Endothelial cell of umbilical vein (primary cell): ENCODE data around the gene CKAP5. TPM values are rescaled to one million over a fixed set of nuclear protein-coding genes. Genes with fewer than 3 reads are reported as not detected.

ENCODE experiments used
- BruUV-seq: library from RNA; stranded (reverse); fragments of 400-500 nt; replicated peaks from 2 replicates; lab custom pipeline; 2021; lab: Mats Ljungman, UMichigan
- CTCF ChIA-PET: fragments of 300-600, 350-600 bp; sonication (Branson Sonifier 250); formaldehyde crosslinking; loops from one replicate; lab custom pipeline; 2021; ENCODE audit warnings: antibody characterized with exemption, inconsistent platforms; lab: Charles Lee
- POLR2A ChIA-PET: fragments of 300-600, 350-600 bp; sonication (Branson Sonifier 250); formaldehyde crosslinking; loops from one replicate; lab custom pipeline; 2021; ENCODE audit warnings: antibody characterized with exemption, inconsistent platforms; lab: Charles Lee
- DNase-seq: peaks from one replicate; pipeline ENCODE4 v3.0.0-alpha.2; 2011; ENCODE audit warnings: low read depth, low spot score
- FAIRE-seq: peaks from 2 replicates; lab custom pipeline; 2011; peaks lifted over from hg19 to GRCh38; lab: Jason Lieb, UNC
- H2AFZ ChIP-seq: 2 replicates; pipeline ENCODE4 v1.6.0; 2012; ENCODE audit warnings: low read depth, low read length, control low read depth, inconsistent platforms
- H3K27ac ChIP-seq: 2 replicates; pipeline ENCODE4 v1.5.1; 2011; ENCODE audit warnings: low read depth, mild to moderate bottlenecking, control low read depth, low read length, moderate library complexity; ENCODE audit not compliant: insufficient read depth
- H3K27me3 ChIP-seq, 2 experiments: 2 replicates each; pipeline versions ENCODE4 v1.6.0 to v1.6.1; 2011; ENCODE audit warnings: low read length in 2 of 2, mixed read lengths in 1 of 2; ENCODE audit not compliant: control insufficient read depth in 2 of 2, insufficient read depth in 2 of 2
- H3K36me3 ChIP-seq, 2 experiments: 2 replicates in 1 of 2; 3 replicates in 1 of 2; pipeline ENCODE4 v1.5.1; 2011; ENCODE audit warnings: low read length in 2 of 2, mild to moderate bottlenecking in 1 of 2, moderate library complexity in 1 of 2; ENCODE audit not compliant: control insufficient read depth in 2 of 2, insufficient read depth in 2 of 2; ENCODE audit errors: extremely low read depth in 1 of 2
- H3K4me1 ChIP-seq: 3 replicates; pipeline ENCODE4 v1.5.1; 2011; ENCODE audit warnings: mild to moderate bottlenecking, low read length; ENCODE audit not compliant: control insufficient read depth, insufficient read depth; ENCODE audit errors: extremely low read depth
- H3K4me2 ChIP-seq: 2 replicates; pipeline ENCODE4 v1.6.1; 2011; ENCODE audit warnings: low read length, control low read depth, mixed read lengths; ENCODE audit not compliant: insufficient read depth
- H3K4me3 ChIP-seq, 3 experiments: fragments of 200-600 bp in 1 of 3; sonication (generic), shearing (Covaris generic) in 1 of 3; replicated peaks in 1 of 3; 2 replicates each; pipeline ENCODE4 v1.5.1; 2011 to 2016; ENCODE audit warnings: control low read depth in 3 of 3, low read length in 3 of 3, mild to moderate bottlenecking in 2 of 3, inconsistent platforms in 1 of 3, low read depth in 1 of 3, moderate library complexity in 1 of 3; ENCODE audit not compliant: insufficient read depth in 1 of 3
- H3K79me2 ChIP-seq: 2 replicates; pipeline ENCODE4 v1.6.0; 2012; ENCODE audit warnings: low read length, inconsistent platforms; ENCODE audit not compliant: control insufficient read depth, insufficient read depth
- H3K9ac ChIP-seq: replicated peaks from 2 replicates; pipeline ENCODE3; 2011; ENCODE audit warnings: low read length, control low read depth; ENCODE audit not compliant: insufficient read depth; ENCODE audit errors: extremely low read depth
- H3K9me1 ChIP-seq: replicated peaks from 3 replicates; pipeline ENCODE4 v1.6.0; 2011; ENCODE audit warnings: mild to moderate bottlenecking, low read length; ENCODE audit not compliant: control insufficient read depth, insufficient read depth; ENCODE audit errors: extremely low read depth
- H3K9me3 ChIP-seq: replicated peaks from 2 replicates; pipeline ENCODE4 v1.5.1; 2012; ENCODE audit warnings: low read length, inconsistent platforms; ENCODE audit not compliant: control insufficient read depth, insufficient read depth
- H4K20me1 ChIP-seq: replicated peaks from 2 replicates; pipeline ENCODE3; 2011; ENCODE audit warnings: mild to moderate bottlenecking, low read length; ENCODE audit not compliant: control insufficient read depth, insufficient read depth; ENCODE audit errors: extremely low read depth
- EZH2 ChIP-seq: IDR thresholded peaks from 2 replicates; pipeline ENCODE4 v1.6.1; 2012; ENCODE audit warnings: borderline replicate concordance, low read depth, mild to moderate bottlenecking, moderate library complexity, low read length, inconsistent platforms; ENCODE audit not compliant: severe bottlenecking
- FOS ChIP-seq: IDR thresholded peaks from 2 replicates; pipeline ENCODE4 v1.6.1; 2011; ENCODE audit warnings: mild to moderate bottlenecking, low read length, moderate library complexity, borderline replicate concordance; ENCODE audit not compliant: insufficient read depth
- GATA2 ChIP-seq: IDR thresholded peaks from 2 replicates; pipeline ENCODE4 v1.7.0; 2011; ENCODE audit warnings: low read depth, mild to moderate bottlenecking, moderate library complexity, mixed read lengths, low read length; ENCODE audit not compliant: insufficient read length, insufficient read depth
- JUN ChIP-seq: IDR thresholded peaks from 2 replicates; pipeline ENCODE4 v1.6.1; 2011; ENCODE audit warnings: borderline replicate concordance, low read depth; ENCODE audit not compliant: insufficient read length, insufficient read depth
- MYC ChIP-seq: IDR thresholded peaks from one replicate; pipeline ENCODE4 v1.6.1; 2011; ENCODE audit warnings: mild to moderate bottlenecking, low read depth, low read length
- POLR2A ChIP-seq: IDR thresholded peaks from 2 replicates; pipeline ENCODE4 v1.6.1; 2012; ENCODE audit warnings: low read depth, mild to moderate bottlenecking, control low read depth, low read length
- POLR2AphosphoS5 ChIP-seq: IDR thresholded peaks from 2 replicates; pipeline ENCODE4 v1.6.1; 2012; ENCODE audit warnings: low read depth, mild to moderate bottlenecking, control low read depth, low read length, moderate library complexity; ENCODE audit not compliant: insufficient read depth
- dilution Hi-C: fragments of 300-500 bp; cut with MboI; formaldehyde crosslinking; loops from one replicate; pipeline ENCODE4 v1.15.0; 2019; ENCODE audit warnings: low sequenced_read_pairs; ENCODE audit not compliant: extremely low pct_ligation_motif_present
- intact Hi-C: fragments of 100-400 bp; cut with micrococcal nuclease; formaldehyde crosslinking; loops from one replicate; pipeline ENCODE4 v1.10.0; 2022
- polyA plus RNA-seq, 4 experiments: library from polyadenylated mRNA; depleted of rRNA in 3 of 4; stranded (reverse) in 3 of 4; unstranded in 1 of 4; fragments of >200 nt; gene quantifications; 2 replicates each; pipeline versions ENCODE4 v1.2.1 to v1.2.3, GENCODE V29; 2011 to 2012; ENCODE audit warnings: missing spikeins in 1 of 4
- total RNA-seq: library from RNA; stranded (reverse); gene quantifications from 2 replicates; pipeline ENCODE4 v1.2.3, GENCODE V29; 2021
- TF ChIP-seq, protein P1 (sequence below), 2 donors: IDR thresholded peaks; 1 replicate in 1 of 2; 2 replicates in 1 of 2; pipeline ENCODE4 v1.5.1; 2011; ENCODE audit warnings: low read length in 2 of 2, mild to moderate bottlenecking in 2 of 2, moderate library complexity in 2 of 2, control low read depth in 1 of 2, inconsistent platforms in 1 of 2, low read depth in 1 of 2; ENCODE audit not compliant: insufficient read depth in 1 of 2; ENCODE audit errors: extremely low read depth in 1 of 2
- TF ChIP-seq, protein P2 (sequence below): IDR thresholded peaks from 2 replicates; pipeline ENCODE4 v1.6.1; 2011; ENCODE audit not compliant: insufficient read depth, insufficient read length

The CKAP5 gene
- total and polyA plus RNA-seq, 2 donors (not counting 3 experiments of a cell fraction or from before 2014, with no cell fraction given) = 47.4 to 138 TPM

DNA sequence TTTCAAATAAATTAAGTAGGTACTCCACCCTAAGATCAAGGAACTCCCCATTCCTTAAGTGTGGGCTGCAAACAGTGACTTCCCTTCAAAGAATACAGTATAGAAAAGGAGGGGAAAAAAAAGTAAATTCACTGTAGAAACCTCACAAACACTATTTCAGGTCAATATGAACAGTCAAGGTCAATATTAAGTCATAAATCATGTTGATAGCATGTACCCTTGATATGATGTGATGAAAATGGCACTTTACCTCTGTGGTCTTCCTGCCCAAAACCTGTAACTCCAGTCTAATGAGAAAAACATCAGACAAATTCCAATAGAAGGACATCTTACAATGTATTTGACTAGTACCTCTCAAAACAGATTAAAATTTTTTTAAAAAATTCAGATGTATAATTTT lies 8.2 kb downstream of the CKAP5 start:
- BruUV-seq = no TSS peak
- H3K4me2 ChIP-seq = no peak overlapping the region
- H2AFZ ChIP-seq = no peak overlapping the region

DNA sequence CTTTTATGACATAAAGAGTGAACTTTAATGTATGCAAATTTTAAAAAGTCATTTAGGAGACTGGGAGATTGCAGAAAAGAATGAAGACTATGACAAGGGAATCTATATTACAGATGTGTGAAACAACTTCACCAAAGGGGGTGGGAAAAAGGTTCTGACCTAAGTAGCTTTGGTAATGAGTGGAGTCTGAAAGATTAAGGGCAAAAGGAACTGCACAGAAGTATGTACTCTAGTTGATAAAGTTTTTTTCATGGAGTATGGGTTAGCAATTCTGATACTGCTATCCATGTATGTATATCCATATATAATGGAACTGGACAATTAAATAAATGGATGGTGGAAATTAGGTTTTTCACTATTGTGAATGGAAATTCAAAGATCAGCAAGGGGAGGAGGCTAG lies 9.2 kb downstream of the CKAP5 start:
- Histone ChIP-seq H3K4me2 (no peak overlapping the region), H2AFZ (no peak overlapping the region), H3K9me1 (no peaks in the 10 kb centered on the region), H3K9ac (no peak overlapping the region), H3K27ac (no peak overlapping the region), H3K4me3 (no peak overlapping the region), H3K9me3 (no peaks in the 10 kb centered on the region), H3K79me2 (peaks cover 99% of the 10 kb centered on the region), H3K4me1 (no peaks in the 10 kb centered on the region), H4K20me1 (peaks cover 2% of the 10 kb centered on the region), H3K36me3 (peaks cover 0 to 2% of the 10 kb centered on the region in 2 experiments), H3K27me3 (no peaks in the 10 kb centered on the region)
- no TSS peak for BruUV-seq
- dilution Hi-C loops (no loop called here), intact Hi-C loops (no loop called here)
- DNase-seq = no peak
- ChIA-PET CTCF (no interaction called here), POLR2A (no interaction called here)
- TF ChIP-seq MYC (no peak), EZH2 (no peak), POLR2AphosphoS5 (no peak), FOS (no peak), POLR2A (no peak), GATA2 (no peak), JUN (no peak)
- TF ChIP-seq, protein P1, sequence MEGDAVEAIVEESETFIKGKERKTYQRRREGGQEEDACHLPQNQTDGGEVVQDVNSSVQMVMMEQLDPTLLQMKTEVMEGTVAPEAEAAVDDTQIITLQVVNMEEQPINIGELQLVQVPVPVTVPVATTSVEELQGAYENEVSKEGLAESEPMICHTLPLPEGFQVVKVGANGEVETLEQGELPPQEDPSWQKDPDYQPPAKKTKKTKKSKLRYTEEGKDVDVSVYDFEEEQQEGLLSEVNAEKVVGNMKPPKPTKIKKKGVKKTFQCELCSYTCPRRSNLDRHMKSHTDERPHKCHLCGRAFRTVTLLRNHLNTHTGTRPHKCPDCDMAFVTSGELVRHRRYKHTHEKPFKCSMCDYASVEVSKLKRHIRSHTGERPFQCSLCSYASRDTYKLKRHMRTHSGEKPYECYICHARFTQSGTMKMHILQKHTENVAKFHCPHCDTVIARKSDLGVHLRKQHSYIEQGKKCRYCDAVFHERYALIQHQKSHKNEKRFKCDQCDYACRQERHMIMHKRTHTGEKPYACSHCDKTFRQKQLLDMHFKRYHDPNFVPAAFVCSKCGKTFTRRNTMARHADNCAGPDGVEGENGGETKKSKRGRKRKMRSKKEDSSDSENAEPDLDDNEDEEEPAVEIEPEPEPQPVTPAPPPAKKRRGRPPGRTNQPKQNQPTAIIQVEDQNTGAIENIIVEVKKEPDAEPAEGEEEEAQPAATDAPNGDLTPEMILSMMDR (IDR thresholded peaks at IDR 0.05; ENCODE audit: extremely low read depth in 1 of 2, insufficient read depth in 1 of 2, low read depth in 1 of 2, low read length in 2 of 2) = no peak
- TF ChIP-seq, protein P2, sequence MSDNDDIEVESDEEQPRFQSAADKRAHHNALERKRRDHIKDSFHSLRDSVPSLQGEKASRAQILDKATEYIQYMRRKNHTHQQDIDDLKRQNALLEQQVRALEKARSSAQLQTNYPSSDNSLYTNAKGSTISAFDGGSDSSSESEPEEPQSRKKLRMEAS = no peak
- no peak for FAIRE-seq

More for the DNA sequence above, 8.2 kb downstream of the CKAP5 start:
- dilution Hi-C loops (no loop called here), intact Hi-C loops (no loop called here)
- Histone ChIP-seq H3K9me3 (no peaks in the 10 kb centered on the region), H3K27ac (no peak overlapping the region), H3K36me3 (peaks cover 0 to 2% of the 10 kb centered on the region in 2 experiments), H3K9me1 (no peaks in the 10 kb centered on the region), H3K9ac (no peak overlapping the region), H3K4me1 (no peaks in the 10 kb centered on the region), H3K27me3 (no peaks in the 10 kb centered on the region), H4K20me1 (peaks cover 4% of the 10 kb centered on the region), H3K4me3 (no peak overlapping the region), H3K79me2 (peaks cover 98% of the 10 kb centered on the region)
- TF ChIP-seq JUN = no peak
- TF ChIP-seq POLR2AphosphoS5 = no peak
- no peak for TF ChIP-seq GATA2
- TF ChIP-seq MYC = no peak
- no peak for TF ChIP-seq EZH2
- no peak for TF ChIP-seq FOS
- ChIA-PET POLR2A (no interaction called here), CTCF (interaction anchor here (0.9 kb wide), 1 partner anchor 308 kb away, joined by 3 read pairs; no protein-coding TSS in a partner anchor)
- FAIRE-seq (no peak), DNase-seq (no peak)
